GM08714 (cell line): ENCODE results near the gene RHBG.
"Not testable (repeated sequence)": the region's sequence is repeated elsewhere in the genome, so short reads cannot be mapped to it uniquely, and the experiment has no call there.

ENCODE experiments used
- H3K4me3 ChIP-seq: fragments of 200-500 bp; sonication (Bioruptor generic); 2 replicates; pipeline ENCODE4 v1.5.1; 2014; ENCODE audit warnings: mild to moderate bottlenecking, low read length, inconsistent platforms
- ZNF274 ChIP-seq: IDR thresholded peaks from 2 replicates; pipeline ENCODE4 v1.6.1; 2012; ENCODE audit warnings: mild to moderate bottlenecking, low read depth, low read length

The RHBG gene

GRCh38 chr1:156356262-156356874, 12.6 kb upstream of the RHBG start:
- no peak for TF ChIP-seq ZNF274
- no peak overlapping the region for H3K4me3 ChIP-seq

- H3K4me3 ChIP-seq: no peak overlapping the region
- no peak for TF ChIP-seq ZNF274
Observed at GRCh38 chr1:156356875-156357534, 12.0 kb upstream of the RHBG start.

GRCh38 chr1:156357977-156358376, 11.0 kb upstream of the RHBG start:
- no peak overlapping the region for H3K4me3 ChIP-seq
- TF ChIP-seq ZNF274: no peak

GRCh38 chr1:156358641-156359040, 10.4 kb upstream of the RHBG start:
- H3K4me3 ChIP-seq: no peak overlapping the region
- TF ChIP-seq ZNF274: no peak

GRCh38 chr1:156359249-156359648, 9.8 kb upstream of the RHBG start:
- H3K4me3 ChIP-seq: no peak overlapping the region
- no peak for TF ChIP-seq ZNF274

- H3K4me3 ChIP-seq: no peak overlapping the region
- TF ChIP-seq ZNF274: no peak
Observed at GRCh38 chr1:156359973-156360372, 9.0 kb upstream of the RHBG start.

GRCh38 chr1:156360534-156360933, 8.5 kb upstream of the RHBG start:
- TF ChIP-seq ZNF274: no peak
- no peak overlapping the region for H3K4me3 ChIP-seq

- TF ChIP-seq ZNF274: no peak
- H3K4me3 ChIP-seq: no peak overlapping the region
Observed at GRCh38 chr1:156365754-156366153, 3.3 kb upstream of the RHBG start.

GRCh38 chr1:156366378-156367166, 2.4 kb upstream of the RHBG start:
- TF ChIP-seq ZNF274: no peak
- H3K4me3 ChIP-seq: no peak overlapping the region

GRCh38 chr1:156367383-156368156, 1.4 kb upstream of the RHBG start:
- H3K4me3 ChIP-seq: no peak overlapping the region
- TF ChIP-seq ZNF274: no peak

GRCh38 chr1:156368157-156368658, 803 bp upstream of the RHBG start:
- no peak overlapping the region for H3K4me3 ChIP-seq
- TF ChIP-seq ZNF274: no peak

GRCh38 chr1:156369685-156370286, 775 bp downstream of the RHBG start:
- not testable (repeated sequence) for H3K4me3 ChIP-seq

GRCh38 chr1:156371553-156372264, 2.7 kb downstream of the RHBG start:
- no peak overlapping the region for H3K4me3 ChIP-seq
- TF ChIP-seq ZNF274: no peak
